HEK293 (cell line): ENCODE results near the gene RASSF5.

ENCODE experiments used
- CTCF ChIA-PET: fragments of 350-600 bp; formaldehyde crosslinking; extraction: SDS; loops from one replicate; lab custom pipeline; 2021; ENCODE audit warnings: antibody characterized with exemption; lab: Yijun Ruan, JAX
- POLR2A ChIA-PET: fragments of 300-600 bp; formaldehyde crosslinking; extraction: SDS; loops from one replicate; lab custom pipeline; 2020; ENCODE audit warnings: antibody characterized with exemption, inconsistent platforms; lab: Yijun Ruan, JAX
- H3K27ac ChIP-seq: fragments of 200-500 bp; sonication (Bioruptor generic); 2 replicates; pipeline ENCODE4 v1.5.1; 2014; ENCODE audit warnings: low read depth, low read length, control low read depth, inconsistent platforms; ENCODE audit errors: extremely low read depth
- H3K36me3 ChIP-seq, 2 experiments: fragments of 200-500 bp in 1 of 2; sonication (Bioruptor generic) in 1 of 2; 1 replicate in 1 of 2; 2 replicates in 1 of 2; pipeline ENCODE4 v1.5.1; 2014 to 2017; ENCODE audit warnings: inconsistent platforms in 2 of 2, low read length in 2 of 2; ENCODE audit not compliant: control insufficient read depth in 2 of 2, insufficient read depth in 1 of 2
- H3K4me1 ChIP-seq: fragments of 200-500 bp; sonication (Bioruptor generic); 2 replicates; pipeline ENCODE4 v1.5.1; 2014; ENCODE audit warnings: mild to moderate bottlenecking, low read length, inconsistent platforms; ENCODE audit not compliant: control insufficient read depth, insufficient read depth
- H3K4me3 ChIP-seq: 2 replicates; pipeline ENCODE4 v1.5.1; 2011; ENCODE audit warnings: low read depth, mild to moderate bottlenecking, control low read depth, low read length, moderate library complexity
- H3K9me3 ChIP-seq: fragments of 200-500 bp; sonication (Bioruptor generic); 2 replicates; pipeline ENCODE4 v1.5.1; 2014; ENCODE audit warnings: low read depth, low read length, inconsistent platforms; ENCODE audit not compliant: control insufficient read depth, insufficient read depth
- GLIS1 ChIP-seq: fragments of 450-650 bp; formaldehyde crosslinking; IDR thresholded peaks from 2 replicates; pipeline ENCODE4 v1.5.1; 2016; ENCODE audit warnings: missing biosample characterization, missing genetic modification characterization
- KLF8 ChIP-seq: fragments of 450-650 bp; formaldehyde crosslinking; IDR thresholded peaks from 2 replicates; pipeline ENCODE4 v1.5.1; 2016; ENCODE audit warnings: missing biosample characterization, missing genetic modification characterization
- OSR2 ChIP-seq: fragments of 450-650 bp; formaldehyde crosslinking; IDR thresholded peaks from 2 replicates; pipeline ENCODE4 v1.5.1; 2016; ENCODE audit warnings: missing biosample characterization, missing genetic modification characterization
- TCF7L2 ChIP-seq: IDR thresholded peaks from 2 replicates; pipeline ENCODE4 v1.6.1; 2011; ENCODE audit warnings: low read depth, mild to moderate bottlenecking, inconsistent platforms, low read length, moderate library complexity, borderline replicate concordance
- YY2 ChIP-seq: fragments of 450-650 bp; formaldehyde crosslinking; IDR thresholded peaks from 2 replicates; pipeline ENCODE4 v1.5.1; 2016; ENCODE audit warnings: missing biosample characterization, missing genetic modification characterization
- ZFP41 ChIP-seq: fragments of 450-650 bp; formaldehyde crosslinking; IDR thresholded peaks from 2 replicates; pipeline ENCODE4 v1.5.1; 2016; ENCODE audit warnings: missing biosample characterization, missing genetic modification characterization, borderline replicate concordance
- ZFP69B ChIP-seq: fragments of 450-650 bp; formaldehyde crosslinking; IDR thresholded peaks from 2 replicates; pipeline ENCODE4 v1.5.1; 2016; ENCODE audit warnings: missing biosample characterization, missing genetic modification characterization
- ZIC2 ChIP-seq: fragments of 450-650 bp; formaldehyde crosslinking; IDR thresholded peaks from 2 replicates; pipeline ENCODE4 v1.5.1; 2016; ENCODE audit warnings: missing biosample characterization, missing genetic modification characterization
- ZNF140 ChIP-seq: fragments of 450-650 bp; formaldehyde crosslinking; IDR thresholded peaks from 2 replicates; pipeline ENCODE4 v1.5.1; 2016; ENCODE audit warnings: missing biosample characterization, missing genetic modification characterization
- ZNF248 ChIP-seq: fragments of 450-650 bp; formaldehyde crosslinking; IDR thresholded peaks from 2 replicates; pipeline ENCODE4 v1.5.1; 2017; ENCODE audit warnings: missing biosample characterization, missing genetic modification characterization
- ZNF335 ChIP-seq: fragments of 450-650 bp; formaldehyde crosslinking; conservative IDR thresholded peaks from 2 replicates; pipeline ENCODE4 v1.5.1; 2016; ENCODE audit warnings: missing biosample characterization, missing genetic modification characterization
- ZNF341 ChIP-seq: fragments of 450-650 bp; formaldehyde crosslinking; IDR thresholded peaks from 2 replicates; pipeline ENCODE4; 2016; ENCODE audit warnings: low read depth, missing biosample characterization, missing genetic modification characterization
- ZNF366 ChIP-seq: fragments of 450-650 bp; formaldehyde crosslinking; conservative IDR thresholded peaks from 2 replicates; pipeline ENCODE4 v1.5.1; 2016; ENCODE audit warnings: missing biosample characterization, missing genetic modification characterization
- ZNF530 ChIP-seq: fragments of 450-650 bp; formaldehyde crosslinking; IDR thresholded peaks from 2 replicates; pipeline ENCODE4 v1.5.1; 2016; ENCODE audit warnings: low read depth, missing biosample characterization, missing genetic modification characterization
- ZNF558 ChIP-seq: fragments of 450-650 bp; formaldehyde crosslinking; IDR thresholded peaks from 2 replicates; pipeline ENCODE4 v1.5.1; 2016; ENCODE audit warnings: missing biosample characterization, missing genetic modification characterization
- ZNF600 ChIP-seq: fragments of 450-650 bp; formaldehyde crosslinking; IDR thresholded peaks from 2 replicates; pipeline ENCODE4 v1.5.1; 2016; ENCODE audit warnings: missing biosample characterization, missing genetic modification characterization
- ZNF624 ChIP-seq: fragments of 450-650 bp; formaldehyde crosslinking; IDR thresholded peaks from 2 replicates; pipeline ENCODE4 v1.5.1; 2017; ENCODE audit warnings: missing biosample characterization, missing genetic modification characterization
- ZNF660 ChIP-seq: fragments of 450-650 bp; IDR thresholded peaks from 2 replicates; pipeline ENCODE4 v1.5.1; 2018; ENCODE audit warnings: missing biosample characterization, mild to moderate bottlenecking, missing genetic modification characterization
- ZNF785 ChIP-seq: fragments of 450-650 bp; formaldehyde crosslinking; IDR thresholded peaks from 2 replicates; pipeline ENCODE4 v1.5.1; 2016; ENCODE audit warnings: missing biosample characterization, missing genetic modification characterization
- TF ChIP-seq, protein P1 (sequence below): fragments of 450-650 bp; formaldehyde crosslinking; IDR thresholded peaks from 2 replicates; pipeline ENCODE4 v1.5.1; 2016; ENCODE audit warnings: missing biosample characterization, missing genetic modification characterization
- TF ChIP-seq, protein P2 (sequence below): fragments of 450-650 bp; formaldehyde crosslinking; IDR thresholded peaks from 2 replicates; pipeline ENCODE4 v1.5.1; 2016; ENCODE audit warnings: missing biosample characterization, missing genetic modification characterization
- TF ChIP-seq, protein P3 (sequence below): fragments of 450-650 bp; formaldehyde crosslinking; IDR thresholded peaks from 2 replicates; pipeline ENCODE4 v1.5.1; 2016; ENCODE audit warnings: missing biosample characterization, missing genetic modification characterization
- TF ChIP-seq, protein P4 (sequence below): fragments of 450-650 bp; formaldehyde crosslinking; IDR thresholded peaks from 2 replicates; pipeline ENCODE4 v1.5.1; 2016; ENCODE audit warnings: missing biosample characterization, missing genetic modification characterization
- TF ChIP-seq, protein P5 (sequence below): fragments of 450-650 bp; formaldehyde crosslinking; IDR thresholded peaks from 2 replicates; pipeline ENCODE4 v1.5.1; 2016; ENCODE audit warnings: missing biosample characterization, missing genetic modification characterization

The RASSF5 gene

DNA sequence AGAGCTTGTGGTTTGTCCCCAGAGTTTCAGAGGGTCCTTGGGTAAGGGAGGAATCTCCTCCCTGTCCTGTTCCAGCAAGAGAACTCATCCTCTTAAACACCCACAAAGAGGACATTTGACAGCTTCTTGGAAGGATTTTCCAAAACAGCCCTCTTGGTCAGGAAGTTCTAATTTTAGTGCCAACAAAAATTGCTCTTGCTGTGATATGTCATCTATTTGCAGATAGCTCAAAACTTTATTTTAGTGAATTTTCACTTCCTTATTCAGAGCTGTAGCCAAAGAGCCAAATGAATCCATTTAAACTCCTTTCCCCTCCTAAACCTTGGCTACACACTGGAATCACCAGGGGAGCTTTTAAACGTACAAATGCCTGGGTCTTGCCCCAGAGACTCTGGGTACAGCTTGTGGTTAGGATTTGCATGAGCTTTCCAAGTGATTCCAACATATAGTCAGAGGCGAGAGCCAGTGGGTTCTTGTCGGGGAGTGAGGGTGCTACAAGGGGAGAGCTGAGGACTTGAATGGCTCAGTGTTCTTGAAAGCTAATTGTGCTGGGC lies 11.8 kb upstream of the RASSF5 start:
- H3K27ac ChIP-seq: no peak overlapping the region
- ChIA-PET CTCF (interaction anchor here (0.6 to 2.7 kb wide), 5 partner anchors 16 to 443 kb away, joined by 6 to 18 read pairs (median 8); no protein-coding TSS in a partner anchor), POLR2A (interaction anchor here (1.1 kb wide), 1 partner anchor 139 kb away, joined by 3 read pairs; the partner anchor contains the start of gene DYRK3)
- no peaks in the 10 kb centered on the region for H3K9me3 ChIP-seq
- 0 out of 2 replicates have a peak, but pooled peaks have one; percentile 0 for TF ChIP-seq OSR2 (tag by site-specific recombination)
- no peak for TF ChIP-seq ZNF785 (tag by site-specific recombination)
- peaks cover 10% of the 10 kb centered on the region for H3K4me1 ChIP-seq
- H3K4me3 ChIP-seq: no peak overlapping the region
- peaks cover 0 to 13% of the 10 kb centered on the region in 2 experiments; a peak in 1 of 3 replicates for H3K36me3 ChIP-seq

DNA sequence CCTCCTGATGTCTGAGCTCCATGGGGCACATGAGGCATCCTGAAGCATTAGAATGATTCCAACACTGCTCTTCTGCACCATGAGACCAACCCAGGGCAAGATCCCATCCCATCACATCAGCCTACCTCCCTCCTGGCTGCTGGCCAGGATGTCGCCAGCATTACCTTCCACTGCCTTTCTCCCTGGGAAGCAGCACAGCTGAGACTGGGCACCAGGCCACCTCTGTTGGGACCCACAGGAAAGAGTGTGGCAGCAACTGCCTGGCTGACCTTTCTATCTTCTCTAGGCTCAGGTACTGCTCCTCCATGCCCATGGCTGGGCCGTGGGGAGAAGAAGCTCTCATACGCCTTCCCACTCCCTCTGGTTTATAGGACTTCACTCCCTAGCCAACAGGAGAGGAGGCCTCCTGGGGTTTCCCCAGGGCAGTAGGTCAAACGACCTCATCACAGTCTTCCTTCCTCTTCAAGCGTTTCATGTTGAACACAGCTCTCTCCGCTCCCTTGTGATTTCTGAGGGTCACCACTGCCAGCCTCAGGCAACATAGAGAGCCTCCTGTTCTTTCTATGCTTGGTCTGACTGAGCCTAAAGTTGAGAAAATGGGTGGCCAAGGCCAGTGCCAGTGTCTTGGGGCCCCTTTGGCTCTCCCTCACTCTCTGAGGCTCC lies 11.1 kb upstream of the RASSF5 start:
- Histone ChIP-seq H3K27ac (no peak overlapping the region), H3K4me1 (peaks cover 10% of the 10 kb centered on the region), H3K9me3 (no peaks in the 10 kb centered on the region), H3K36me3 (peaks cover 0 to 11% of the 10 kb centered on the region in 2 experiments; a peak in 1 of 3 replicates), H3K4me3 (no peak overlapping the region)
- CTCF ChIA-PET: interaction anchor here (0.7 to 2.7 kb wide), 7 partner anchors 17 to 167 kb away, joined by 3 to 18 read pairs (median 7); no protein-coding TSS in a partner anchor
- POLR2A ChIA-PET: no interaction called here
- 0 out of 2 replicates have a peak, but pooled peaks have one; percentile 22 for TF ChIP-seq ZNF600
- TF ChIP-seq ZNF341 (tag by site-specific recombination): peak; percentile 57
- no peak for TF ChIP-seq TCF7L2
- no peak for TF ChIP-seq YY2 (tag by site-specific recombination)
- TF ChIP-seq, protein P1, sequence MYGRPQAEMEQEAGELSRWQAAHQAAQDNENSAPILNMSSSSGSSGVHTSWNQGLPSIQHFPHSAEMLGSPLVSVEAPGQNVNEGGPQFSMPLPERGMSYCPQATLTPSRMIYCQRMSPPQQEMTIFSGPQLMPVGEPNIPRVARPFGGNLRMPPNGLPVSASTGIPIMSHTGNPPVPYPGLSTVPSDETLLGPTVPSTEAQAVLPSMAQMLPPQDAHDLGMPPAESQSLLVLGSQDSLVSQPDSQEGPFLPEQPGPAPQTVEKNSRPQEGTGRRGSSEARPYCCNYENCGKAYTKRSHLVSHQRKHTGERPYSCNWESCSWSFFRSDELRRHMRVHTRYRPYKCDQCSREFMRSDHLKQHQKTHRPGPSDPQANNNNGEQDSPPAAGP: peak; percentile 68; the same call in 1 of the 2 replicates
- peak; percentile 82 for TF ChIP-seq ZFP69B (tag by site-specific recombination)
- TF ChIP-seq ZNF335 (tag by site-specific recombination): peak; percentile 38; the same call in 1 of the 2 replicates
- peak; percentile 70 for TF ChIP-seq ZIC2 (tag by site-specific recombination)
- TF ChIP-seq, protein P2, sequence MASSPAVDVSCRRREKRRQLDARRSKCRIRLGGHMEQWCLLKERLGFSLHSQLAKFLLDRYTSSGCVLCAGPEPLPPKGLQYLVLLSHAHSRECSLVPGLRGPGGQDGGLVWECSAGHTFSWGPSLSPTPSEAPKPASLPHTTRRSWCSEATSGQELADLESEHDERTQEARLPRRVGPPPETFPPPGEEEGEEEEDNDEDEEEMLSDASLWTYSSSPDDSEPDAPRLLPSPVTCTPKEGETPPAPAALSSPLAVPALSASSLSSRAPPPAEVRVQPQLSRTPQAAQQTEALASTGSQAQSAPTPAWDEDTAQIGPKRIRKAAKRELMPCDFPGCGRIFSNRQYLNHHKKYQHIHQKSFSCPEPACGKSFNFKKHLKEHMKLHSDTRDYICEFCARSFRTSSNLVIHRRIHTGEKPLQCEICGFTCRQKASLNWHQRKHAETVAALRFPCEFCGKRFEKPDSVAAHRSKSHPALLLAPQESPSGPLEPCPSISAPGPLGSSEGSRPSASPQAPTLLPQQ: peak; percentile 97
- no peak for TF ChIP-seq ZFP41
- TF ChIP-seq GLIS1 (tag by site-specific recombination): peak; percentile 69
- TF ChIP-seq KLF8 (tag by site-specific recombination): no peak

DNA sequence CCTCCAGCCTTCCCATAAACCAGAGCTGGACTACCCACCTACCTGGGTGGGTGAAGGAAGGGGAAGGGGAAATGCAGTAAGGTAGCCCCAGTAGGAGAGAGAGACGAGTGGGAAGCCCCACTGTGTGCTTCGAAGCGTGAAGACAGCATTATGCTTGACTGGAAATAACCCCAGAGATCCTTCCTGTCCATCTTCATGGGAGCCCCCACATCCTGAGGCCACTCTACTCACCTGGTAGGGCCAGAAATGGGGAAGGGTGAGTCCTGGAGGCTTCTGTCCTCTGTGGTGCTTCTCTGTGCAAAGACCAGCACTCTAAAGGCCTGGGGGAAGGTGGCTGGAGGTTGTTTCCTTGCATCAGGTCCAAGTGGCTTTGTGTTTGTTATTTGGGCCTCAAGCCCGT lies 10.0 kb upstream of the RASSF5 start:
- ChIA-PET POLR2A (no interaction called here), CTCF (interaction anchor here (0.6 to 2.7 kb wide), 4 partner anchors 18 to 312 kb away, joined by 3 to 18 read pairs (median 4); no protein-coding TSS in a partner anchor)
- no peaks in the 10 kb centered on the region for H3K9me3 ChIP-seq
- no peak overlapping the region for H3K27ac ChIP-seq
- peaks cover 10% of the 10 kb centered on the region for H3K4me1 ChIP-seq
- H3K36me3 ChIP-seq: peaks cover 0 to under 1% of the 10 kb centered on the region in 2 experiments; a peak in 1 of 3 replicates
- H3K4me3 ChIP-seq: no peak overlapping the region
- TF ChIP-seq OSR2 (tag by site-specific recombination) (no peak), ZNF624 (tag by site-specific recombination) (no peak), ZNF366 (no peak), ZNF530 (tag by site-specific recombination) (no peak), YY2 (tag by site-specific recombination) (no peak), ZNF140 (no peak), ZNF660 (no peak), ZNF248 (tag by site-specific recombination) (no peak), ZNF558 (tag by site-specific recombination) (no peak)
- TF ChIP-seq, protein P3, sequence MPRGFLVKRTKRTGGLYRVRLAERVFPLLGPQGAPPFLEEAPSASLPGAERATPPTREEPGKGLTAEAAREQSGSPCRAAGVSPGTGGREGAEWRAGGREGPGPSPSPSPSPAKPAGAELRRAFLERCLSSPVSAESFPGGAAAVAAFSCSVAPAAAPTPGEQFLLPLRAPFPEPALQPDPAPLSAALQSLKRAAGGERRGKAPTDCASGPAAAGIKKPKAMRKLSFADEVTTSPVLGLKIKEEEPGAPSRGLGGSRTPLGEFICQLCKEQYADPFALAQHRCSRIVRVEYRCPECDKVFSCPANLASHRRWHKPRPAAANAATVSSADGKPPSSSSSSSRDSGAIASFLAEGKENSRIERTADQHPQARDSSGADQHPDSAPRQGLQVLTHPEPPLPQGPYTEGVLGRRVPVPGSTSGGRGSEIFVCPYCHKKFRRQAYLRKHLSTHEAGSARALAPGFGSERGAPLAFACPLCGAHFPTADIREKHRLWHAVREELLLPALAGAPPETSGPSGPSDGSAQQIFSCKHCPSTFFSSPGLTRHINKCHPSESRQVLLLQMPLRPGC (tag by site-specific recombination): no peak
- TF ChIP-seq, protein P4, sequence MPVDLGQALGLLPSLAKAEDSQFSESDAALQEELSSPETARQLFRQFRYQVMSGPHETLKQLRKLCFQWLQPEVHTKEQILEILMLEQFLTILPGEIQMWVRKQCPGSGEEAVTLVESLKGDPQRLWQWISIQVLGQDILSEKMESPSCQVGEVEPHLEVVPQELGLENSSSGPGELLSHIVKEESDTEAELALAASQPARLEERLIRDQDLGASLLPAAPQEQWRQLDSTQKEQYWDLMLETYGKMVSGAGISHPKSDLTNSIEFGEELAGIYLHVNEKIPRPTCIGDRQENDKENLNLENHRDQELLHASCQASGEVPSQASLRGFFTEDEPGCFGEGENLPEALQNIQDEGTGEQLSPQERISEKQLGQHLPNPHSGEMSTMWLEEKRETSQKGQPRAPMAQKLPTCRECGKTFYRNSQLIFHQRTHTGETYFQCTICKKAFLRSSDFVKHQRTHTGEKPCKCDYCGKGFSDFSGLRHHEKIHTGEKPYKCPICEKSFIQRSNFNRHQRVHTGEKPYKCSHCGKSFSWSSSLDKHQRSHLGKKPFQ (tag by site-specific recombination): no peak
- TF ChIP-seq, protein P5, sequence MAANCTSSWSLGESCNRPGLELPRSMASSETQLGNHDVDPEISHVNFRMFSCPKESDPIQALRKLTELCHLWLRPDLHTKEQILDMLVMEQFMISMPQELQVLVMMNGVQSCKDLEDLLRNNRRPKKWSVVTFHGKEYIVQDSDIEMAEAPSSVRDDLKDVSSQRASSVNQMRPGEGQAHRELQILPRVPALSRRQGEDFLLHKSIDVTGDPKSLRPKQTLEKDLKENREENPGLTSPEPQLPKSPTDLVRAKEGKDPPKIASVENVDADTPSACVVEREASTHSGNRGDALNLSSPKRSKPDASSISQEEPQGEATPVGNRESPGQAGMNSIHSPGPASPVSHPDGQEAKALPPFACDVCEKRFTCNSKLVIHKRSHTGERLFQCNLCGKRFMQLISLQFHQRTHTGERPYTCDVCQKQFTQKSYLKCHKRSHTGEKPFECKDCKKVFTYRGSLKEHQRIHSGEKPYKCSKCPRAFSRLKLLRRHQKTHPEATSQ (tag by site-specific recombination): no peak
